HK-2 (cell line): ENCODE measurements around the gene PIK3R2.
A peak's percentile ranks its signal among the peaks of the same experiment; 100 is the strongest.

ENCODE experiments used
- DNase-seq: peaks from one replicate; pipeline ENCODE4 v3.0.0-alpha.2; 2018; ENCODE audit not compliant: unreplicated experiment

PIK3R2 gene

DNA sequence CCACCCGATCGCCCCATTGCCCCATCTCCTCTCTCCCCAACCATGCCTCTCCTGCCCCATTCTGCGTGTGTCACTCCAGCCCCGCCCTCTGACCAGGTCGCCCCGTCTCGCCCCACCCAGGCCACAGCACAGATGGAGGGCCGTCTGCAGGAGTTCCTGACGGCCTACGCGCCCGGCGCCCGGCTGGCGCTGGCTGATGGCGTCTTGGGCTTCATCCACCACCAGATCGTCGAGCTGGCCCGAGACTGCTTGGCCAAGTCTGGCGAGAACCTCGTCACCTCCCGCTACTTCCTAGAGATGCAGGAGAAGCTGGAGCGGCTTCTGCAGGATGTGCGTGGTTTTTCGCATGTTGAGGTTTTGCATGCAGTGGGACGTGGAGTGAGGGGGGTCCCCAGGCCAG lies 29.1 kb upstream of the PIK3R2 start:
- no peak for DNase-seq

- DNase-seq, result no peak
Measured at GRCh38 chr19:18126097-18126496, 26.9 kb upstream of the PIK3R2 start.

DNA sequence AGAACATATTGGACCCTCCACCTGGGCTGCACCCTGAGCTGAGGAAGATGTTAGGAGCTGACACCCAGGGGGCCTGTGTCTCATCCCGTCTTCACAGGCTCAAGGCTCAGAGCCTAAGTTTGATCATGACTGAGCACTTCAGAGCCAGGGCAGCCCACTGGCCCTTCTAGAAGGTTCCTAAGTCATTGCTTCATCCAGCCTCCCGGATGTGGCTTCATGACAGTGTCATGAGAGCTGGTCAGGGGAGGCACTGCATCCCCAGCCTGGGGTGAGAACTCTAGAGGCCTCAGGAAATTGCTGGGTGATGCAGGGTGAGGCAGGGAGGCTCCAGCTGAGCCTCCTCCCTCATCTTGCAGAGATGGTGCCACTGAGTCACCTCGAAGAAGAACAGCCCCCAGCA lies 24.9 kb upstream of the PIK3R2 start:
- DNase-seq, result peak; percentile 27

DNA sequence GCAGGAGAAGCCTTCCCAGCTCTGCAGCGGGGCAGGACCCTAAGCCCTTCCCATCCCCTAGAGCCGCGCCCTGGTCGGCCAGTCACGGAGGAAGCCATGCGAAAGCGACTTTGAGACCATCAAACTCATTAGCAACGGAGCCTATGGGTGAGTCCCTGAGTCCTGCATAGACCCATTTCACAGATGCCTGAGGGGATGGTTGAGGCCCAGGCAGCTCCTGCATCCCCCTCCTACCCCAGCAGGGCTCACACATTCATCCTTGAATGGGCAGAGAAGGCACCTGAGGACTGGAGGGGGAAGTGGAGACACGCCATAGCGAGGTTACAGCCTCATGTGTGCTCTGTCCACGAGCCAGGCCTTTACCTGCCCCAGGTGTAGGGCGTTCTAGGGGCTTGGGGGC lies 24.2 kb upstream of the PIK3R2 start:
- no peak for DNase-seq

DNA sequence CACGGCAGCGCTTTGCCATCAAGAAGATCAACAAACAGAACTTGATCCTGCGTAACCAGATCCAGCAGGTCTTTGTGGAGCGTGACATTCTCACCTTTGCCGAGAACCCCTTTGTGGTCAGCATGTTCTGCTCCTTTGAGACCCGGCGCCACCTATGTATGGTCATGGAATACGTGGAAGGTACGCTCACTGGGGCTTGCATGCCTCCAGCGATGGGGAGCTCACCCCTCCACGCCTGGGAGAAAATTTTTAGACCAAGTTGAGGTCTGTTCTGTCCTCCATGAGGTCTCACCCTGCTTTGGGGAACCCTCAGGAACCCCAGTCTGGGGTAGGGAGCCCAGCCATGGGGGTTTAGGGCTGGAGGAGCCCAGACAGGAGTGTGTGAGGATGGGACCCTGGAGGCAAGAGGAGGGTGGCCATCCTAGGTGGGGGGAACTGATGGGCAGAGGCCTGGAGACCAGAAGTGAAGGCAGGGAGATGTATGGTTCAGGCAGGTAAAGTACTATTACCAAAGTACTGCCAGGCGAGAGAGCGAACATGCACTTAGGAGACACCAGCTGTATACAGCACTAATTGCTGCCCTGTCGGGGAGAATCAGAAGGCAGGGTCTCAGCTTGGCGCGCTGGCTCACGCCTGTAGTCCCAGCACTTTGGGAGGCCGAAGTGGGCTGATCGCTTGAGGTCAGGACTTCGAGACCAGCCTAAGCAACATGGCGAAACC lies 22.3 kb upstream of the PIK3R2 start:
- no peak for DNase-seq

DNA sequence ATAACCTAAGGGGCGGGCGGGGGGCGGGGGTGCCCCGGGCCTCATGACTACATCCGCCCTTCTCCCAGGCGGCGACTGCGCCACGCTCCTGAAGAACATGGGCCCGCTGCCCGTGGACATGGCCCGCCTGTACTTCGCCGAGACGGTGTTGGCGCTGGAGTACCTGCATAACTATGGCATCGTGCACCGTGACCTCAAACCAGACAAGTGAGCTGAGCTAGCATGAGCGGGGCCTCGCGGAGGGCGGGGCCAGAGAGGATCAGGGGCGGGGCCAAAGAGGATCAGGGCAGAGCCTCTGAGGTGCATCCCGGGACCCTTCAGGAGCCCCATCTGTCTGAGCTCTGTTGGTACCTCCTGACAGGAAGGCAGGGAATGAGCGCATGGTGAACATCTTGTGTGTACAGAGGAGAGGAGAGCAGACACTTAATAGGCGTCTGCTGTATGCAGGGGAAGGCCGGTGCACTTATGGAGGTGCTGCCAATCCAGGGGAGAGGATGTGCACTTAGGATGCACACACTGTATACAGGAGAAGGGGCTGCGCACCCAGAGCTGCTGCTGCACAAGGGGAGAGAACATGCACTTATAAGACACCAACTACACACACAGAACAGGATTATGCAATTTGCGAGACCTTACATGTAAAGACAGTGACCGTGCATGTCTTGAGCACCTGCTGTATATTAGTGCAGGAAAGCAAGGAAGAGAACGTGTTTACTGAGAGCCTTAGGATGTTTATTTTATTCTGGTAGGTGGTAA lies 20.9 kb upstream of the PIK3R2 start:
- no peak for DNase-seq

DNA sequence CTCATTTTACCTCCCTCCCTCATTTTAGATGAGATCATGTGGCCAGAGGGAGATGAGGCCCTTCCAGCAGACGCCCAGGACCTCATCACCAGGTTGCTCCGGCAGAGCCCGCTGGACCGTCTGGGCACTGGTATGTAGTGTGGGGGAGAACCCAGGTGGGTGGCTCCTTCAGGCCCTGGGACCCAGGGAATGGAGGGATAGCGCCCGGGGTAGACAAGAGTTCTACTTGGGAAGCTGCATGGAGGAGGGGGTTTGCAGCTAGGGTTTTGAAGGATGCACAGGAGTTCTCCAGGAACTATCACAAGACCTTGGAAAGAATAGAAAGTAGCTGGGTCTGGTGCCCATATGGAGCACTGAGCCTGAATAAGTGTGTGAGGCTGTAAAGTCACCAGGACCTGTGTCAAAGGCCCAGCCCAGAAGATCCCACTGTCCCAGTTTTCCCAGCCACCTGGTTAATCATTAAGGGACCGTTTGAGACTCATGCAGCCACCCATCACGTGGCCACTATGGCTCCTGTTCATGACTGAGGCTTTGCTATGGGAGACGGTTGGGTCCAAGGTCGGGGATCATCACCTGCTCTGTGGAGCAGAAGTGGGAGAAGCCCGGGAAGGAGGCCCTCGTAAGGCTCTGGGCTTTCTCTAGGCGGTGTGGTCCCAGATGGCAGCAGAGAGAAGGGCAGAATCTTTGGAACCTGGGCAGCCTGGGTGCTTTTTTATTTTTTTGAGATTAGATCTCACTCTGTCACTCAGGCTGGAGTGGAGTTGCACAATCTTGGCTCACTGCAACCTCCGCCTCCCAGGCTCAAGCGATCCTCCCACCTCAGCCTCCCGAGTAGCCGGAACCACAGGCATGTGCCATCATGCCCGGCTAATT lies 17.0 kb upstream of the PIK3R2 start:
- DNase-seq, result peak; percentile 66

- DNase-seq, result no peak
Measured at GRCh38 chr19:18137242-18137641, 15.7 kb upstream of the PIK3R2 start.

DNA sequence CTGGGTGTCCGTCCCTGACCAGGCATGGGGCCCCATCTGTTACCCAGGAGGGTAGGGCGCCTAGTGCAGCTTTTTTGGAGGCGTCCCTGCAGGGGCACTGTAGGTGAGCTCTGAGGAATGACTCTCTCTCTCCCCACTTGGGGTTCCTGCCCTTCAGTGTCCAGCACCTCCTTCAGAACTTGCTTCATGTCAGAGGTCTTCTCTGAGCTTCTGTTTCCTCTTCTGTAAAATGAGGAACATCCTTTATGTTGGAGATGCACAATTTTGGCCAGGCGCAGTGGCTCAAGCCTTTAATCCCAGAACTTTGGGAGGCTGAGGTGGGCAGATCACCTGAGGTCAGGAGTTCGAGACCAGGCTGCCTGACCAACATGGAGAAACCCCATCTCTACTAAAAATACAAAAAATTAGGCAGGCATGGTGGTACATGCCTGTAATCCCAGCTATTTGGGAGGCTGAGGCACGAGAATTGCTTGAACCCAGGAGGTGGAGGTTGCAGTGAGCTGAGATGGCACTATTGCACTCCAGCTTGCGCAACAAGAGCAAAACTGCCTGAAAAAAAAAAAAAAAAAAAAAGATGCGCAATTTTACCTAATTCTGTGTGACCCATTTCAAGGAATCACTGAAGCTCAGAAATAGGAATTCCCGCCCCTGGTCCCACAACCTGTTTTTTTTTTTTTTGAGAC lies 15.2 kb upstream of the PIK3R2 start:
- DNase-seq, result no peak

- no peak for DNase-seq
Measured at GRCh38 chr19:18140473-18140872, 12.5 kb upstream of the PIK3R2 start.

- no peak for DNase-seq
Measured at GRCh38 chr19:18141031-18141430, 11.9 kb upstream of the PIK3R2 start.

DNA sequence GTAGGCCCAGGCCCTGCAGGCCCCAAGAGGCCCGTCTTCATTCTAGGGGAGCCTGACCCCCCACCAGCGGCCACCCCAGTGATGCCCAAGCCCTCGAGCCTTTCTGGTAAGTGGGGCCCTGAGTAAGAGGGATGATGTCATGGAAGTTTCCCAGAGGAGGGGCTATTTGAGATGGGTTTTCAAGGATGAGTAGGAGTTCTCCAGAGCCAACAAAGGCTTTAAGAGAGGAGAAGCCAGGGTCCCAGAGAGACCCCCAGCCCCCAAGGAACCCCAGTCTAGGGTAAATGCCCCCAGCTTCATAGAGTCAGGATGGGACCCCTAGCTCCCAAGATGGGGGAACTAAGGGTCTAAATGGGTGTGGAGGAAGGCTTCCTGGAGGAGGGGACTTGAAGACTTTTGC lies 9.1 kb upstream of the PIK3R2 start:
- no peak for DNase-seq

GRCh38 chr19:18144361-18144760 lies 8.6 kb upstream of the PIK3R2 start:
- no peak for DNase-seq

DNA sequence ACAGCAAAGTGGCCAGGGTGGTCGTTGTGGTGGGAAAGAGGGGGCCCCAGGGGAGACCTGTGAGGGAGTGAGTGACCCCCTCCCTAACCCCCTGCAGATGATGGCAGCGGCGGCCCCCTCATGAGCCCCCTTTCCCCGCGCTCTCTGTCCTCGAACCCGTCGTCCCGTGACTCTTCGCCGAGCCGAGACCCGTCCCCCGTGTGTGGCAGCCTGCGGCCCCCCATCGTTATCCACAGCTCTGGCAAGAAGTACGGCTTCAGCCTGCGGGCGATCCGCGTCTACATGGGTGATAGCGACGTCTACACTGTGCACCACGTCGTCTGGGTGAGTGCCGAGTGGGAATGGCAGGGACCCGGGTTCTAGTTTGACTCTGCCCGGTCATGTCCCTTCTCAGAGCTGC lies 8.1 kb upstream of the PIK3R2 start:
- no peak for DNase-seq

- no peak for DNase-seq
Measured at GRCh38 chr19:18145391-18145999, 7.5 kb upstream of the PIK3R2 start.

GRCh38 chr19:18147396-18147795 lies 5.6 kb upstream of the PIK3R2 start:
- DNase-seq, result no peak

DNA sequence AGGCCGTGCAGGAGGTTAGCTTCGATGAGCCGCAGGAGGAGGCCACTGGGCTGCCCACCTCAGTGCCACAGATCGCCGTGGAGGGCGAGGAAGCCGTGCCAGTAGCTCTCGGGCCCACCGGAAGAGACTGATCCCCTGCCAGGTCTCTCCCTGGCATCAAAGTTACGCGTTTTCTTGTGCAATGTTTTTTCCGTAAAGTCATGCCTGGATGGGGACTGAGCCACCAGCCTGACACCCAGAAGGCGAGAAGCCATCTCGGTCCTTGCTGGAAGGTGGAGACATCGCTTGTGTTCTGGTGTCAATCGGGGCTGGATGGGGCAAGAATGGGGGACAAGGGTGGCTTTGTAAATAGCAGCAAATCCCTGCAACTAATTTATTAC lies 3.4 kb upstream of the PIK3R2 start:
- no peak for DNase-seq

GRCh38 chr19:18150776-18151624 lies 2.0 kb upstream of the PIK3R2 start:
- no peak for DNase-seq

- DNase-seq, result peak; percentile 98
Measured at GRCh38 chr19:18152442-18152816, 534 bp upstream of the PIK3R2 start.

DNA sequence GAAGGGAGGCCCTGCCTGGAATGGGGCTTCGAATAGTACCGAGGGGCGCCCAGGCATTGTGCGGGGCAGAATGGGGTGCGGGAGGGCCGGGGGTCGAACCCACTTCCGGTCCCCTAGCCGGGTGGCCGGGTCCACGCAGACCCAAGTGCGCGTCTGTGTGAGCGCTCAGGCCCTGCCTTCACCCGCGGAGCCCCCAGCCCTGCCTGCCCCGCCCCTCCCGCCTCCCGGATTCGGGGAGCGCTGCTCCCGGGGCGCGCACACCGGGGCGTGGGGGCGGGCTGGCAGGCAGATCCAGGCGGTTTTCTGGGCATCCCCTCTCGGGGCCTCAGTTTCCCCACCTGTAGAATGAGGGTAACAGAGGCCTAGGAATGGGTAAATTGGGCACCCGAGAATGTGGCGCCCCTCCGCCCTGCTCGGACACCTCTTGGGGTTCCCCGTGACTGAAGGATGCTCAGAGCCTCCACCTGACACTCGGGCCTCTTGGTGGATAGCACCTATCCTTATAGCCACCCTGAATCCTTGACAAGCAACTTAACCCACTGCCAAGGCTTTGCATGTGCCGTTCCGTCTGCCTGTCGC lies 682 bp downstream of the PIK3R2 start:
- DNase-seq, result no peak
